ENCODE data around the gene MICALL1. TPM values are rescaled to one million over a fixed set of nuclear protein-coding genes. Genes with fewer than 3 reads are reported as not detected.

The MICALL1 gene
- total and polyA plus RNA-seq, 10 donors = 3.8 to 29.4 (median 18.6) TPM

DNA sequence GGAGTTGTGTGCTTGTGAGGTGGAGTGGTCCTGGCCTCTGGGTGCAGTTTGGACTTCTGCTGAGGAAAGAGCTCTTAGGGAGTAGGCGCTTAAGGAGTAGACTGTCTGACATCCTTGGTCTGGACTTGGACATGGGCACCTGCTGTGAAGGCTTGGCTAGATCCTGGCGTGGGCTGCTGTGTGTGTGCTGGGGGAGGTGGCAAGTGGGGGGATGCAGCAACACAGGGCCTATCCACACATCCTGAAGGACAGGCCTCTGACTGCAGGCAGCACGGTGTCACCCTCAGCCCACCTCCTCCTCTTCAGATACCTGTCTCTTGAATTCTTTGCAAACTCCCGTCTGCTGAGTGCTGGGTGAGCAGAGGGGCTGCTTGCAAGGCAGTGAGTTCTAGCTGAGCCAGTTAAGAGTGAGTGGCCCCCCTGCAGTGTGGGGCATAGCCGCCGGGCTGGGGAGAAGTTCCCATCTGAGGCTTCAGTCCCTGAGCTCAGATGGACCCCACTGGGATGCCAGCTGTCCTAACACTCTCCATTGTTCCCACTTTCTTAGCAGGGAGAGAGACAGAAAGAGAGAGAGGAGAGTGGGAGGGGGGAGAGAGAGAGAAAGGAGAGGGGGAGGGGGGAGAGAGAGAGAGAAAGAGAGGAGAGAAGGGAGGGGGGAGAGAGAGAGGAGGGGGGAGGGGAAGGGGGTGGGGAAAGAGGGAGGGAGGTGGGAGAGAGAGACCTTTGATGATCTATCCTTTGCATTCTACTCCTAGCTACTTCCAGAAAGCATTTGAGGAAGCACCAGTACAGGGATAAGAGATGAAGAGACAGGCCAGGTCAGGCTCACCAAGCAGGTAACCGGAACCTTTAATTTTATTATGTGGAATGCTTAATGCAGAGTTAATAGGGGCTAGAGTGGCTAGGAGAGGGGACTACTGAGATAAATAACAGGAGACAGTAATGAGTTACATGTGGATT is 65.7 kb downstream of the MICALL1 start:
- no peak for DNase-seq
- 75 to 95% (median 88%) methylated on average over 7 of the region's 7 CpGs for WGBS, 5 donors
- Histone ChIP-seq H3K36me3 (peaks cover 0 to 92% (median 26%) of the 10 kb centered on the region in 6 donors), H3K4me1 (no peaks in the 10 kb centered on the region), H3K27me3 (replicated peaks in 1 of 7) (no peaks in the 10 kb centered on the region), H3K27ac (no peak overlapping the region), H3K9me3 (no peaks in the 10 kb centered on the region), H3K4me3 (no peak overlapping the region)
- TF ChIP-seq, protein P1, sequence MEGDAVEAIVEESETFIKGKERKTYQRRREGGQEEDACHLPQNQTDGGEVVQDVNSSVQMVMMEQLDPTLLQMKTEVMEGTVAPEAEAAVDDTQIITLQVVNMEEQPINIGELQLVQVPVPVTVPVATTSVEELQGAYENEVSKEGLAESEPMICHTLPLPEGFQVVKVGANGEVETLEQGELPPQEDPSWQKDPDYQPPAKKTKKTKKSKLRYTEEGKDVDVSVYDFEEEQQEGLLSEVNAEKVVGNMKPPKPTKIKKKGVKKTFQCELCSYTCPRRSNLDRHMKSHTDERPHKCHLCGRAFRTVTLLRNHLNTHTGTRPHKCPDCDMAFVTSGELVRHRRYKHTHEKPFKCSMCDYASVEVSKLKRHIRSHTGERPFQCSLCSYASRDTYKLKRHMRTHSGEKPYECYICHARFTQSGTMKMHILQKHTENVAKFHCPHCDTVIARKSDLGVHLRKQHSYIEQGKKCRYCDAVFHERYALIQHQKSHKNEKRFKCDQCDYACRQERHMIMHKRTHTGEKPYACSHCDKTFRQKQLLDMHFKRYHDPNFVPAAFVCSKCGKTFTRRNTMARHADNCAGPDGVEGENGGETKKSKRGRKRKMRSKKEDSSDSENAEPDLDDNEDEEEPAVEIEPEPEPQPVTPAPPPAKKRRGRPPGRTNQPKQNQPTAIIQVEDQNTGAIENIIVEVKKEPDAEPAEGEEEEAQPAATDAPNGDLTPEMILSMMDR (IDR thresholded peaks at IDR 0.05 in 8 of 11, conservative IDR thresholded peaks at IDR 0.05 in 3 of 11) = no peak
- TF ChIP-seq POLR2AphosphoS5 (IDR thresholded peaks at IDR 0.05) (no peak), POLR2A (IDR thresholded peaks at IDR 0.05) (no peak)
- intact Hi-C loops (cut with DNase I; ENCODE audit: low total_unique reads) = no loop called here

DNA sequence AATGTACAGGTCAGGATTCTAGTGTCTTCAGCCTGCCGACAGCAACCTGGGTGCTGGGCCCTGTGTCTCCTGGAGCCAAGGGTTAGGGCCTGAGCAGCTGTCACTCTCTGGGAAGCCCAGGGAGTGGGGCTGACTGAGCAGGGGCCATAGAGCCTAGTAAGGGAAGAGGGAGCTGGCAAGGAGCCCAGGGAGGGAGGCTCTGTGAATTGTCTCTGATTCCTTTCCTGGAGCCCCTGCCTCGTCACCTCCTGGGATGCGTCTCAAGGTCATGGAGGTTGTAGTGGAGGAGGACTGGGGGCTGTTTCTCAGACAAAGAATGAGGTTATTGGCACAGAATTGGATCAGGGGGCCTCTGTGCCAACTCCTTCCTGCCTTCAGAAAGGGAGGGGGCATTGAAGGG is 66.4 kb downstream of the MICALL1 start:
- intact Hi-C loops (cut with DNase I; ENCODE audit: low total_unique reads) = no loop called here
- TF ChIP-seq POLR2A (IDR thresholded peaks at IDR 0.05) (no peak), POLR2AphosphoS5 (IDR thresholded peaks at IDR 0.05) (no peak)
- TF ChIP-seq, protein P1 (IDR thresholded peaks at IDR 0.05 in 8 of 11, conservative IDR thresholded peaks at IDR 0.05 in 3 of 11) = no peak

DNA sequence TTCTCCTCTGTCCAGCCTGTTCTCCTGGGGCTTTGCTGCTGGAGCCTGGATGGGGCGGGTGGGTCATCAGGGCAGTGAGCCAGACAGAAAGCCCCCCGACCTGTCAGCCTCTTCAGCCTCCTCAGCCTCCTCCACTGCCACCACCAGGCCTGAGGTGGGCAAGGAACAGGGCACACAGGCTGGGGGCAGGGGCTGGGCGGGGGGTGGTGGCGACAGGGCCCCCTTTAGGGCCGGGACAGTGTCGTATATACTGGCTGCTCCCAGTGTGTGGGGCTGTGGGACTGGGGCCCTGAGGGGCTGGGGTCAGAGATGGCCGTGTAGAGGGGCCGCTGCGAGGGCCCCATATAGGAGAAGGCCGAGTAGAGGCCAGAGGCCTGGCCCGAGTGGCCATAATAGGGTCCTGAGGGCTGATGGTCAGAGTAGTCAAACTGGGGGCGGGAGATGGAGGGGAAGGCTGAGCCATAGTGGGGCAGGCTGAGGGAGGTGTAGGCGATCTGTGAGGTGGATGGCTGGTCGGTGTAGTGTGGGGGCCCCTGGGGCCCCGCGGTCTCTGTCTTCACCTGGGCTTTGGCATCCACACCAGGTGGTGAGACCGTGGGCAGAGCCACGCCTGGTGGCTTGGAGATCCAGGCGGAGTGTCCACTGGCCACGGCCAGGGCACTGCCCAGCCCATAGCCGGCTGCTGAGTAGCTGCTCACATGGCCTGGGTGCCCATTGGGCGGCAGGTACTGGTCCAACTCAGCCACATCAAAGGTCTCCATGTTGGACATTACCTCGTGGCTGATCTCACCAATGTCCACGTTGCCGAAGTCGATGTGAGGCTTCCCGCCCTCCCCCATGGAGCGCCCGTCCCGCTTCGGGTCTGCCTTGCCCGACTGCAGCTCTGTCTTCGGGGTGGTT is 67.4 kb downstream of the MICALL1 start:
- no peaks in the 10 kb centered on the region for H3K4me1 ChIP-seq
- no peak for DNase-seq
- no peaks in the 10 kb centered on the region for H3K27me3 ChIP-seq (replicated peaks in 1 of 7)
- 94 to 97% (median 96%) methylated on average over 18 to 33 of the region's 33 CpGs for WGBS, 5 donors
- no peak overlapping the region for H3K4me3 ChIP-seq
- H3K9me3 ChIP-seq = no peaks in the 10 kb centered on the region
- intact Hi-C loops (cut with DNase I; ENCODE audit: low total_unique reads) = no loop called here
- no peak overlapping the region for H3K27ac ChIP-seq
- TF ChIP-seq, protein P1 (IDR thresholded peaks at IDR 0.05 in 8 of 11, conservative IDR thresholded peaks at IDR 0.05 in 3 of 11) = no peak
- no peak for TF ChIP-seq POLR2A (IDR thresholded peaks at IDR 0.05)
- TF ChIP-seq POLR2AphosphoS5 (IDR thresholded peaks at IDR 0.05) = no peak
- H3K36me3 ChIP-seq = peaks cover 0 to 86% (median 8%) of the 10 kb centered on the region in 6 donors

More for the DNA sequence above, 66.4 kb downstream of the MICALL1 start:
- no peak overlapping the region for H3K27ac ChIP-seq
- no peak overlapping the region for H3K4me3 ChIP-seq
- WGBS, 5 donors = 50 to 89% (median 79%) methylated on average over 3 of the region's 3 CpGs
- no peaks in the 10 kb centered on the region for H3K27me3 ChIP-seq (replicated peaks in 1 of 7)
- H3K9me3 ChIP-seq = no peaks in the 10 kb centered on the region
- DNase-seq = no peak
- no peaks in the 10 kb centered on the region for H3K4me1 ChIP-seq
- peaks cover 0 to 91% (median 18%) of the 10 kb centered on the region in 6 donors for H3K36me3 ChIP-seq

All from spleen (tissue), 11 donors.